ENCODE results near the gene ASTN2. TPM values are rescaled to one million over a fixed set of nuclear protein-coding genes. Genes with fewer than 3 reads are reported as not detected.

The ASTN2 gene
- total RNA-seq, 2 experiments from 2014 or later = 1.7 to 4.2 TPM

- no TSS peak for BruUV-seq (replicated peaks)
- Histone ChIP-seq H4K20me1 (ENCODE audit: insufficient read depth, low read length) (no peaks in the 10 kb centered on the region), H3K9me3 (ENCODE audit: low read length) (no peaks in the 10 kb centered on the region), H3K4me3 (ENCODE audit: low read depth, low read length, poor library complexity, severe bottlenecking) (no peak overlapping the region), H3K9me2 (ENCODE audit: insufficient read depth, low read length) (no peaks in the 10 kb centered on the region), H3K4me2 (ENCODE audit: low read length) (no peak overlapping the region), H3K79me2 (ENCODE audit: insufficient read depth, low read depth, low read length) (no peaks in the 10 kb centered on the region), H3K4me1 (ENCODE audit: insufficient read depth, low read length, poor library complexity, severe bottlenecking) (no peaks in the 10 kb centered on the region), H3K36me3 (ENCODE audit: insufficient read depth, low read length) (no peaks in the 10 kb centered on the region), H2AFZ (ENCODE audit: low read length) (no peak overlapping the region), H3K27ac (ENCODE audit: low read depth, low read length, poor library complexity, severe bottlenecking) (no peak overlapping the region)
- intact Hi-C loops (cut with micrococcal nuclease; ENCODE audit: unreplicated experiment) = no loop called here
- DNase-seq (ENCODE audit: low spot score) = no peak
- ChIA-PET POLR2A (interaction anchor here (0.7 to 0.9 kb wide), 2 partner anchors 13 to 59 kb away, joined by 3 to 4 read pairs; no protein-coding TSS in a partner anchor), CTCF (ENCODE audit: unreplicated experiment) (no interaction called here)
- TF ChIP-seq CTCF (conservative IDR thresholded peaks at IDR 0.05; ENCODE audit: low read length) = no peak
These were observed 132.3 kb downstream of the ASTN2 start for GRCh38 chr9:117282541-117282940.

GRCh38 chr9:117278471-117279035, 136.3 kb downstream of the ASTN2 start:
- no TSS peak for BruUV-seq (replicated peaks)

GRCh38 chr9:117278020-117278419, 136.8 kb downstream of the ASTN2 start:
- POLR2A ChIA-PET = no interaction called here
- TF ChIP-seq CTCF (conservative IDR thresholded peaks at IDR 0.05; ENCODE audit: low read length) (no peak), EZH2phosphoT487 (IDR thresholded peaks at IDR 0.05; ENCODE audit: borderline replicate concordance, low read depth, low read length) (no peak)
- Histone ChIP-seq H3K27ac (ENCODE audit: low read depth, low read length, poor library complexity, severe bottlenecking) (no peak overlapping the region), H3K4me3 (ENCODE audit: low read depth, low read length, poor library complexity, severe bottlenecking) (no peak overlapping the region), H3K9me2 (ENCODE audit: insufficient read depth, low read length) (no peaks in the 10 kb centered on the region), H3K4me1 (ENCODE audit: insufficient read depth, low read length, poor library complexity, severe bottlenecking) (no peaks in the 10 kb centered on the region), H2AFZ (ENCODE audit: low read length) (no peak overlapping the region), H3K36me3 (ENCODE audit: insufficient read depth, low read length) (no peaks in the 10 kb centered on the region), H3K79me2 (ENCODE audit: insufficient read depth, low read depth, low read length) (no peaks in the 10 kb centered on the region), H3K9me3 (ENCODE audit: low read length) (no peaks in the 10 kb centered on the region), H4K20me1 (ENCODE audit: insufficient read depth, low read length) (no peaks in the 10 kb centered on the region), H3K4me2 (ENCODE audit: low read length) (no peak overlapping the region)
- intact Hi-C loops (cut with micrococcal nuclease; ENCODE audit: unreplicated experiment) = no loop called here
- BruUV-seq (replicated peaks) = no TSS peak
- CTCF ChIA-PET (ENCODE audit: unreplicated experiment) = no interaction called here
- DNase-seq (ENCODE audit: low spot score) = no peak

More at GRCh38 chr9:117278471-117279035, 136.3 kb downstream of the ASTN2 start:
- H3K4me1 ChIP-seq (ENCODE audit: insufficient read depth, low read length, poor library complexity, severe bottlenecking) = no peaks in the 10 kb centered on the region
- ChIA-PET CTCF (ENCODE audit: unreplicated experiment) (no interaction called here), POLR2A (no interaction called here)
- no peak overlapping the region for H2AFZ ChIP-seq (ENCODE audit: low read length)
- H3K79me2 ChIP-seq (ENCODE audit: insufficient read depth, low read depth, low read length) = no peaks in the 10 kb centered on the region
- no peak overlapping the region for H3K4me2 ChIP-seq (ENCODE audit: low read length)
- no peak for DNase-seq (ENCODE audit: low spot score)
- no peaks in the 10 kb centered on the region for H3K9me2 ChIP-seq (ENCODE audit: insufficient read depth, low read length)
- TF ChIP-seq EZH2phosphoT487 (IDR thresholded peaks at IDR 0.05; ENCODE audit: borderline replicate concordance, low read depth, low read length) (no peak), CTCF (conservative IDR thresholded peaks at IDR 0.05; ENCODE audit: low read length) (no peak)
- no peaks in the 10 kb centered on the region for H3K9me3 ChIP-seq (ENCODE audit: low read length)
- no peak overlapping the region for H3K27ac ChIP-seq (ENCODE audit: low read depth, low read length, poor library complexity, severe bottlenecking)
- H3K4me3 ChIP-seq (ENCODE audit: low read depth, low read length, poor library complexity, severe bottlenecking) = no peak overlapping the region
- H3K36me3 ChIP-seq (ENCODE audit: insufficient read depth, low read length) = no peaks in the 10 kb centered on the region
- intact Hi-C loops (cut with micrococcal nuclease; ENCODE audit: unreplicated experiment) = no loop called here
- H4K20me1 ChIP-seq (ENCODE audit: insufficient read depth, low read length) = no peaks in the 10 kb centered on the region
